Body of pancreas (tissue), 4 donors: Measurements from ENCODE around the gene GRM4. TPM values are rescaled to one million over a fixed set of nuclear protein-coding genes. Genes with fewer than 3 reads are reported as not detected.
A peak's percentile ranks its signal among the peaks of the same experiment; 100 is the strongest.

Experiments used
- ATAC-seq: fragments of 150-250 bp; one replicate; pipeline ENCODE4 v1.9.1; 2016
- DNase-seq, 4 donors: peaks; one replicate each; pipeline ENCODE4 v3.0.0-alpha.2; 2019
- H3K27ac ChIP-seq, 4 donors: fragments of 200-600 bp; sonication (generic); 1 replicate in 3 of 4; 2 replicates in 1 of 4; pipeline versions ENCODE4 v1.5.1 to v1.6.1; 2016 to 2019; ENCODE audit warnings: mild to moderate bottlenecking in 1 of 4, mixed read lengths in 1 of 4, moderate library complexity in 1 of 4
- H3K27me3 ChIP-seq, 2 donors: fragments of 200-600 bp; sonication (generic); one replicate each; pipeline ENCODE4 v1.6.0; 2016; ENCODE audit warnings: mild to moderate bottlenecking in 1 of 2
- H3K36me3 ChIP-seq, 2 donors: fragments of 200-600 bp; sonication (generic); replicated peaks in 1 of 2; 2 replicates each; pipeline ENCODE4 v1.5.1; 2016; ENCODE audit warnings: low read depth in 2 of 2; ENCODE audit not compliant: insufficient read depth in 1 of 2
- H3K4me1 ChIP-seq: fragments of 200-600 bp; sonication (generic); one replicate; pipeline ENCODE4 v1.6.0; 2016
- H3K4me3 ChIP-seq, 2 donors: fragments of 200-600 bp; sonication (generic); 1 replicate in 1 of 2; 2 replicates in 1 of 2; pipeline ENCODE4 v1.5.1; 2016 to 2019
- H3K9me3 ChIP-seq, 3 donors: fragments of 200-600 bp; sonication (generic); 1 replicate in 2 of 3; 2 replicates in 1 of 3; pipeline ENCODE4 v1.5.1; 2016
- CTCF ChIP-seq, 7 experiments: fragments of 450-650 bp in 4 of 7; fragments of 200-600 bp in 3 of 7; sonication (generic) in 3 of 7; IDR thresholded peaks; one replicate each; pipeline ENCODE4 v1.5.1; 2016 to 2019; ENCODE audit warnings: antibody characterized with exemption in 7 of 7
- POLR2A ChIP-seq, 3 donors: fragments of 450-650 bp; IDR thresholded peaks; one replicate each; pipeline ENCODE4 v1.6.1; 2016; ENCODE audit warnings: antibody characterized with exemption in 3 of 3, mild to moderate bottlenecking in 2 of 3
- WGBS, 2 donors: methylation state at CpG; one replicate each; pipeline ENCODE4 v1.1.5; 2017; 5-methylcytosine and 5-hydroxymethylcytosine counted together
- intact Hi-C: fragments of 100-400 bp; cut with DNase I; formaldehyde crosslinking; loops from one replicate; pipeline ENCODE4 v1.15.1; 2023
- total RNA-seq, 2 donors: library from RNA; depleted of rRNA; stranded (reverse); fragments of >200 nt; gene quantifications; one replicate each; pipeline ENCODE4 v1.1.0, GENCODE V29; 2016

GRM4 gene
- total RNA-seq, 2 donors from 2014 or later = 0.33 TPM; not detected in 1

GRCh38 chr6:33990061-33990541 lies 155.8 kb downstream of the GRM4 start:
- peak in 2 of 4 donors; percentile 1 to 5 for DNase-seq

GRCh38 chr6:33989016-33989854 lies 156.7 kb downstream of the GRM4 start:
- WGBS, 2 donors = 80 to 83% methylated on average over 9 to 13 of the region's 13 CpGs
- DNase-seq (peak in 1 of 4 donors; percentile 2), ATAC-seq (no peak)
- TF ChIP-seq POLR2A (IDR thresholded peaks at IDR 0.05) (no peak), CTCF (IDR thresholded peaks at IDR 0.05) (no peak)
- no peak overlapping the region for H3K4me3 ChIP-seq
- H3K27ac ChIP-seq = no peak overlapping the region
- H3K4me1 ChIP-seq = no peaks in the 10 kb centered on the region
- no peaks in the 10 kb centered on the region for H3K36me3 ChIP-seq
- intact Hi-C loops = no loop called here
- H3K27me3 ChIP-seq = no peaks in the 10 kb centered on the region
- no peaks in the 10 kb centered on the region for H3K9me3 ChIP-seq

More at GRCh38 chr6:33990061-33990541, 155.8 kb downstream of the GRM4 start:
- WGBS, 2 donors = 41 to 54% methylated on average over 4 to 5 of the region's 5 CpGs
- Histone ChIP-seq H3K4me3 (no peak overlapping the region), H3K27ac (no peak overlapping the region), H3K27me3 (no peaks in the 10 kb centered on the region), H3K36me3 (no peaks in the 10 kb centered on the region), H3K4me1 (no peaks in the 10 kb centered on the region), H3K9me3 (no peaks in the 10 kb centered on the region)
- TF ChIP-seq POLR2A (IDR thresholded peaks at IDR 0.05) (no peak), CTCF (IDR thresholded peaks at IDR 0.05) (no peak)
- intact Hi-C loops = no loop called here
- ATAC-seq = no peak

- H3K4me3 ChIP-seq = no peak overlapping the region
- no peaks in the 10 kb centered on the region for H3K9me3 ChIP-seq
- H3K4me1 ChIP-seq = peaks cover 5% of the 10 kb centered on the region
- no peaks in the 10 kb centered on the region for H3K36me3 ChIP-seq
- 52 to 58% methylated on average over 7 to 16 of the region's 16 CpGs for WGBS, 2 donors
- intact Hi-C loops = no loop called here
- peak; percentile 10 to 62 (median 46) for DNase-seq
- peak; percentile 51 for ATAC-seq
- H3K27me3 ChIP-seq = no peaks in the 10 kb centered on the region
- TF ChIP-seq CTCF (IDR thresholded peaks at IDR 0.05) (no peak), POLR2A (IDR thresholded peaks at IDR 0.05) (peak in 1 of 3 donors; percentile 15)
- no peak overlapping the region for H3K27ac ChIP-seq
Measured at GRCh38 chr6:33988121-33989015, 157.5 kb downstream of the GRM4 start.

GRCh38 chr6:33987531-33988021 lies 158.3 kb downstream of the GRM4 start:
- H3K36me3 ChIP-seq = no peaks in the 10 kb centered on the region
- intact Hi-C loops = no loop called here
- H3K4me3 ChIP-seq = no peak overlapping the region
- TF ChIP-seq POLR2A (IDR thresholded peaks at IDR 0.05) = no peak
- no peak for TF ChIP-seq CTCF (IDR thresholded peaks at IDR 0.05)
- 85 to 92% methylated on average over 13 of the region's 13 CpGs for WGBS, 2 donors
- H3K27ac ChIP-seq = no peak overlapping the region
- peaks cover 13% of the 10 kb centered on the region for H3K4me1 ChIP-seq
- ATAC-seq (no peak), DNase-seq (peak; percentile 6 to 38 (median 27))
- no peaks in the 10 kb centered on the region for H3K27me3 ChIP-seq
- H3K9me3 ChIP-seq = no peaks in the 10 kb centered on the region
